Astrocyte (in vitro differentiated cells and primary cell): ENCODE data around the gene SIAH2. TPM values are rescaled to one million over a fixed set of nuclear protein-coding genes. Genes with fewer than 3 reads are reported as not detected.

ENCODE experiments used
- DNase-seq: peaks from one replicate; pipeline ENCODE4 v3.0.0-alpha.2; 2010; ENCODE audit warnings: low read depth
- FAIRE-seq: peaks from 2 replicates; lab custom pipeline; 2011; peaks lifted over from hg19 to GRCh38; lab: Jason Lieb, UNC
- H2AFZ ChIP-seq: 2 replicates; pipeline ENCODE4 v1.6.0; 2012; ENCODE audit warnings: low read depth, low read length, inconsistent platforms
- H3K27ac ChIP-seq: 2 replicates; pipeline ENCODE4 v1.5.1; 2011; ENCODE audit warnings: low read depth, low read length, inconsistent platforms
- H3K27me3 ChIP-seq: 2 replicates; pipeline ENCODE4 v1.6.0; 2011; ENCODE audit warnings: low read length, inconsistent platforms; ENCODE audit not compliant: insufficient read depth
- H3K36me3 ChIP-seq: 2 replicates; pipeline ENCODE4 v1.5.1; 2011; ENCODE audit warnings: low read length, inconsistent platforms; ENCODE audit not compliant: insufficient read depth
- H3K4me1 ChIP-seq: 2 replicates; pipeline ENCODE4 v1.5.1; 2011; ENCODE audit warnings: low read length, inconsistent platforms; ENCODE audit not compliant: insufficient read depth
- H3K4me2 ChIP-seq: 2 replicates; pipeline ENCODE4 v1.6.0; 2012; ENCODE audit warnings: low read length, inconsistent platforms
- H3K4me3 ChIP-seq: 2 replicates; pipeline ENCODE4 v1.5.1; 2011; ENCODE audit warnings: low read depth, mild to moderate bottlenecking, low read length, inconsistent platforms; ENCODE audit not compliant: insufficient read depth
- H3K79me2 ChIP-seq: 2 replicates; pipeline ENCODE4 v1.6.0; 2012; ENCODE audit warnings: mild to moderate bottlenecking, low read length, inconsistent platforms; ENCODE audit not compliant: insufficient read depth
- H3K9ac ChIP-seq: 2 replicates; pipeline ENCODE4 v1.6.0; 2012; ENCODE audit warnings: mild to moderate bottlenecking, low read length, inconsistent platforms
- H3K9me3 ChIP-seq: 2 replicates; pipeline ENCODE4 v1.5.1; 2012; ENCODE audit warnings: low read depth, mild to moderate bottlenecking, low read length, inconsistent platforms; ENCODE audit not compliant: insufficient read depth
- H4K20me1 ChIP-seq: 2 replicates; pipeline ENCODE4 v1.6.0; 2012; ENCODE audit warnings: low read length, inconsistent platforms; ENCODE audit not compliant: insufficient read depth
- H3K27ac Mint-ChIP-seq: one replicate; pipeline ENCODE4 v1.8.0; 2021; ENCODE audit warnings: mild to moderate bottlenecking, mixed read lengths; ENCODE audit not compliant: unreplicated experiment
- H3K27me3 Mint-ChIP-seq: one replicate; pipeline ENCODE4 v1.8.0; 2021; ENCODE audit warnings: low read depth, mixed read lengths; ENCODE audit not compliant: unreplicated experiment
- H3K36me3 Mint-ChIP-seq: one replicate; pipeline ENCODE4 v1.8.0; 2021; ENCODE audit warnings: low read depth, mixed read lengths; ENCODE audit not compliant: unreplicated experiment
- H3K4me1 Mint-ChIP-seq: one replicate; pipeline ENCODE4 v1.8.0; 2021; ENCODE audit warnings: low read depth, mixed read lengths; ENCODE audit not compliant: unreplicated experiment
- H3K4me3 Mint-ChIP-seq: one replicate; pipeline ENCODE4 v1.8.0; 2021; ENCODE audit warnings: mild to moderate bottlenecking, moderate library complexity, mixed read lengths; ENCODE audit not compliant: unreplicated experiment
- H3K9me3 Mint-ChIP-seq: one replicate; pipeline ENCODE4 v1.8.0; 2021; ENCODE audit warnings: mild to moderate bottlenecking, mixed read lengths; ENCODE audit not compliant: unreplicated experiment
- CTCF ChIP-seq: IDR thresholded peaks from 2 replicates; pipeline ENCODE4 v1.5.1; 2011; ENCODE audit warnings: low read depth, mild to moderate bottlenecking, inconsistent platforms, low read length, moderate library complexity; ENCODE audit not compliant: insufficient read depth
- EZH2 ChIP-seq: IDR thresholded peaks from 2 replicates; pipeline ENCODE4 v1.6.1; 2012; ENCODE audit warnings: mild to moderate bottlenecking, low read length, inconsistent platforms; ENCODE audit not compliant: insufficient read depth
- total RNA-seq: library from RNA; stranded (reverse); gene quantifications from 2 replicates; pipeline ENCODE4 v1.2.1, GENCODE V29; 2021

Gene SIAH2
- total RNA-seq, 1 donor from 2014 or later = 39.3 TPM

GRCh38 chr3:150790629-150791028, 27.7 kb upstream of the SIAH2 start:
- TF ChIP-seq EZH2 = no peak
- TF ChIP-seq CTCF = no peak

GRCh38 chr3:150789451-150789850, 26.5 kb upstream of the SIAH2 start:
- no peak overlapping the region for H3K27ac Mint-ChIP-seq
- peaks cover 10% of the 10 kb centered on the region for H3K9me3 Mint-ChIP-seq
- H2AFZ ChIP-seq = no peak overlapping the region
- no peaks in the 10 kb centered on the region for H3K79me2 ChIP-seq
- no peak overlapping the region for H3K27ac ChIP-seq
- peaks cover 11% of the 10 kb centered on the region for H3K27me3 Mint-ChIP-seq
- H3K4me3 Mint-ChIP-seq = no peak overlapping the region
- FAIRE-seq (no peak), DNase-seq (no peak)
- H3K9me3 ChIP-seq = no peaks in the 10 kb centered on the region
- peaks cover 5% of the 10 kb centered on the region for H3K4me1 ChIP-seq
- peaks cover 4% of the 10 kb centered on the region for H3K36me3 Mint-ChIP-seq
- no peak overlapping the region for H3K4me3 ChIP-seq
- H4K20me1 ChIP-seq = no peaks in the 10 kb centered on the region
- peaks cover 3% of the 10 kb centered on the region for H3K4me1 Mint-ChIP-seq
- no peaks in the 10 kb centered on the region for H3K36me3 ChIP-seq
- H3K4me2 ChIP-seq = no peak overlapping the region
- TF ChIP-seq EZH2 (no peak), CTCF (no peak)
- no peak overlapping the region for H3K9ac ChIP-seq
- H3K27me3 ChIP-seq = no peaks in the 10 kb centered on the region

More at GRCh38 chr3:150790629-150791028, 27.7 kb upstream of the SIAH2 start:
- Histone ChIP-seq H3K9me3 (no peaks in the 10 kb centered on the region), H3K79me2 (no peaks in the 10 kb centered on the region), H3K27ac (no peak overlapping the region), H4K20me1 (no peaks in the 10 kb centered on the region), H3K4me3 (no peak overlapping the region), H2AFZ (no peak overlapping the region), H3K4me2 (no peak overlapping the region), H3K4me1 (peaks cover 5% of the 10 kb centered on the region), H3K9ac (no peak overlapping the region), H3K36me3 (no peaks in the 10 kb centered on the region), H3K27me3 (no peaks in the 10 kb centered on the region)
- DNase-seq (no peak), FAIRE-seq (no peak)
- Mint-ChIP-seq H3K27ac (no peak overlapping the region), H3K27me3 (peaks cover 11% of the 10 kb centered on the region), H3K9me3 (peaks cover 10% of the 10 kb centered on the region), H3K4me3 (no peak overlapping the region), H3K4me1 (peaks cover 3% of the 10 kb centered on the region), H3K36me3 (peaks cover 4% of the 10 kb centered on the region)

GRCh38 chr3:150787741-150788370, 24.9 kb upstream of the SIAH2 start:
- peak overlapping the region; percentile 42 for H3K4me2 ChIP-seq
- DNase-seq (peak; percentile 43), FAIRE-seq (no peak)
- no peaks in the 10 kb centered on the region for H3K79me2 ChIP-seq
- peaks cover 4% of the 10 kb centered on the region for H3K36me3 Mint-ChIP-seq
- peaks cover 12% of the 10 kb centered on the region for H3K27me3 Mint-ChIP-seq
- H3K27ac ChIP-seq = no peak overlapping the region
- H3K9me3 ChIP-seq = no peaks in the 10 kb centered on the region
- H3K4me1 Mint-ChIP-seq = peaks cover 3% of the 10 kb centered on the region
- H3K36me3 ChIP-seq = no peaks in the 10 kb centered on the region
- H3K27me3 ChIP-seq = no peaks in the 10 kb centered on the region
- peaks cover 5% of the 10 kb centered on the region for H3K4me1 ChIP-seq
- TF ChIP-seq CTCF (peak; percentile 96), EZH2 (no peak)
- no peak overlapping the region for H3K27ac Mint-ChIP-seq
- no peak overlapping the region for H3K9ac ChIP-seq
- H2AFZ ChIP-seq = peak overlapping the region; percentile 39
- peak overlapping the region; percentile 4 for H3K4me3 Mint-ChIP-seq
- H4K20me1 ChIP-seq = no peaks in the 10 kb centered on the region
- peaks cover 10% of the 10 kb centered on the region for H3K9me3 Mint-ChIP-seq
- H3K4me3 ChIP-seq = no peak overlapping the region
